Body of pancreas (tissue), 4 donors: ENCODE measurements around the gene MGLL. TPM values are rescaled to one million over a fixed set of nuclear protein-coding genes. Genes with fewer than 3 reads are reported as not detected.

Source experiments
- ATAC-seq: fragments of 150-250 bp; one replicate; pipeline ENCODE4 v1.9.1; 2016
- DNase-seq, 4 donors: peaks; one replicate each; pipeline ENCODE4 v3.0.0-alpha.2; 2019
- H3K27ac ChIP-seq, 4 donors: fragments of 200-600 bp; sonication (generic); 1 replicate in 3 of 4; 2 replicates in 1 of 4; pipeline versions ENCODE4 v1.5.1 to v1.6.1; 2016 to 2019; ENCODE audit warnings: mild to moderate bottlenecking in 1 of 4, mixed read lengths in 1 of 4, moderate library complexity in 1 of 4
- H3K27me3 ChIP-seq, 2 donors: fragments of 200-600 bp; sonication (generic); one replicate each; pipeline ENCODE4 v1.6.0; 2016; ENCODE audit warnings: mild to moderate bottlenecking in 1 of 2
- H3K36me3 ChIP-seq, 2 donors: fragments of 200-600 bp; sonication (generic); replicated peaks in 1 of 2; 2 replicates each; pipeline ENCODE4 v1.5.1; 2016; ENCODE audit warnings: low read depth in 2 of 2; ENCODE audit not compliant: insufficient read depth in 1 of 2
- H3K4me1 ChIP-seq: fragments of 200-600 bp; sonication (generic); one replicate; pipeline ENCODE4 v1.6.0; 2016
- H3K4me3 ChIP-seq, 2 donors: fragments of 200-600 bp; sonication (generic); 1 replicate in 1 of 2; 2 replicates in 1 of 2; pipeline ENCODE4 v1.5.1; 2016 to 2019
- H3K9me3 ChIP-seq, 3 donors: fragments of 200-600 bp; sonication (generic); 1 replicate in 2 of 3; 2 replicates in 1 of 3; pipeline ENCODE4 v1.5.1; 2016
- CTCF ChIP-seq, 7 experiments: fragments of 450-650 bp in 4 of 7; fragments of 200-600 bp in 3 of 7; sonication (generic) in 3 of 7; IDR thresholded peaks; one replicate each; pipeline ENCODE4 v1.5.1; 2016 to 2019; ENCODE audit warnings: antibody characterized with exemption in 7 of 7
- POLR2A ChIP-seq, 3 donors: fragments of 450-650 bp; IDR thresholded peaks; one replicate each; pipeline ENCODE4 v1.6.1; 2016; ENCODE audit warnings: antibody characterized with exemption in 3 of 3, mild to moderate bottlenecking in 2 of 3
- WGBS, 2 donors: methylation state at CpG; one replicate each; pipeline ENCODE4 v1.1.5; 2017; 5-methylcytosine and 5-hydroxymethylcytosine counted together
- intact Hi-C: fragments of 100-400 bp; cut with DNase I; formaldehyde crosslinking; loops from one replicate; pipeline ENCODE4 v1.15.1; 2023
- total RNA-seq, 2 donors: library from RNA; depleted of rRNA; stranded (reverse); fragments of >200 nt; gene quantifications; one replicate each; pipeline ENCODE4 v1.1.0, GENCODE V29; 2016

Gene MGLL
- total RNA-seq, 2 donors from 2014 or later, result 14.8 to 20.2 TPM

DNA sequence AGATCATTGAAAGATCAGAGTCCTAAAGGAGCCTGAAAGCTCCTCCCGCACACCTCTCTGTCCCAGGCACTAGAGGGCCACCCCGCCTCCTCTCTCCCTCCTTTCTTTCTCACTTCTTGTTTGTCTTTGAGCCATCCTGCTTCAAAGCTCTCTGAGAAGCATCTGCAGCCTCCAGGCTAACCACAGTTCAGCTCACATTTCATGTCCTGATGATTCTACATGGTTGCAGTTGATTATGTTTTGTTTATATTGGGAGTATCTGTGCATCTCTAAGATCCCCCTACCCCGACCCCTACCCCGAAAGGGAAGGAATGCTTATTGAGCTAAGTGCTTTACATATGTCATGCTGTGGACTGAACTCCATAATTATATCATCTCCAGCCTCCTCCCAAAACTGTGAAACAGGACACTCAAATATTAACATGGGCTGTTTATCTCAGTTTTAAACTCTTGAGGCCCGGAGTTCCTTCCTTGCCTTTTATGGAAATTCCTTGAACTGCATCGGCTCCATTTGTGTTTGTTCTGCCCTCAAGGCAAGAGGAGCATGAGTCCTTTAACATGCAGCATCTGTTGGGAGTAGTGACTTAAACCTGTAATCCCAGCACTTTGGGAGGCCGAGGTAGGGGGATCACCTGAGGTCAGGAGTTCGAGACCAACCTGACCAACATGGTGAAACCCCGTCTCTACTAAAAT lies 30.9 kb downstream of the MGLL start:
- TF ChIP-seq POLR2A (IDR thresholded peaks at IDR 0.05) (no peak), CTCF (IDR thresholded peaks at IDR 0.05) (no peak)
- Histone ChIP-seq H3K9me3 (no peaks in the 10 kb centered on the region), H3K4me1 (peaks cover 23% of the 10 kb centered on the region), H3K4me3 (no peak overlapping the region), H3K27ac (no peak overlapping the region), H3K36me3 (no peaks in the 10 kb centered on the region), H3K27me3 (no peaks in the 10 kb centered on the region)
- intact Hi-C loops, result no loop called here
- 58 to 70% methylated on average over 9 of the region's 9 CpGs for WGBS, 2 donors
- DNase-seq (no peak), ATAC-seq (no peak)

DNA sequence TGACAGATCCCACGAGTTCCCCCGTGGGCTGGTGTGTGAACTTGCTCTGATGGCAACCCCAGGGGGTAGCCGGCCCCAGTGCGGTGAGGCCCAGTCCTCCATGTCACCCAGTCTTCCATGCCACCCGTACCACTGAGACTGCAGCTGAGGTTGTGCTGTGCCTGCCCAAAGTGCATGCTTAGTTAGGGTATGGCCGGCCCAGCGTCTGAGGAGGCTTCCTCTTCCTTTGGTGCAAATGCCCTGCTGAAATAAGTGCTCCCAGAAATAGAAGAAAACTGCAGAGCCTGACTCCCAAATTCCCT lies 31.5 kb downstream of the MGLL start:
- H3K36me3 ChIP-seq, result no peaks in the 10 kb centered on the region
- H3K27ac ChIP-seq, result no peak overlapping the region
- H3K4me3 ChIP-seq, result no peak overlapping the region
- H3K4me1 ChIP-seq, result peaks cover 29% of the 10 kb centered on the region
- H3K9me3 ChIP-seq, result no peaks in the 10 kb centered on the region
- H3K27me3 ChIP-seq, result no peaks in the 10 kb centered on the region
- DNase-seq (no peak), ATAC-seq (no peak)
- intact Hi-C loops, result no loop called here
- TF ChIP-seq POLR2A (IDR thresholded peaks at IDR 0.05) (no peak), CTCF (IDR thresholded peaks at IDR 0.05) (no peak)
- 76 to 100% methylated on average over 1 to 7 of the region's 7 CpGs for WGBS, 2 donors

DNA sequence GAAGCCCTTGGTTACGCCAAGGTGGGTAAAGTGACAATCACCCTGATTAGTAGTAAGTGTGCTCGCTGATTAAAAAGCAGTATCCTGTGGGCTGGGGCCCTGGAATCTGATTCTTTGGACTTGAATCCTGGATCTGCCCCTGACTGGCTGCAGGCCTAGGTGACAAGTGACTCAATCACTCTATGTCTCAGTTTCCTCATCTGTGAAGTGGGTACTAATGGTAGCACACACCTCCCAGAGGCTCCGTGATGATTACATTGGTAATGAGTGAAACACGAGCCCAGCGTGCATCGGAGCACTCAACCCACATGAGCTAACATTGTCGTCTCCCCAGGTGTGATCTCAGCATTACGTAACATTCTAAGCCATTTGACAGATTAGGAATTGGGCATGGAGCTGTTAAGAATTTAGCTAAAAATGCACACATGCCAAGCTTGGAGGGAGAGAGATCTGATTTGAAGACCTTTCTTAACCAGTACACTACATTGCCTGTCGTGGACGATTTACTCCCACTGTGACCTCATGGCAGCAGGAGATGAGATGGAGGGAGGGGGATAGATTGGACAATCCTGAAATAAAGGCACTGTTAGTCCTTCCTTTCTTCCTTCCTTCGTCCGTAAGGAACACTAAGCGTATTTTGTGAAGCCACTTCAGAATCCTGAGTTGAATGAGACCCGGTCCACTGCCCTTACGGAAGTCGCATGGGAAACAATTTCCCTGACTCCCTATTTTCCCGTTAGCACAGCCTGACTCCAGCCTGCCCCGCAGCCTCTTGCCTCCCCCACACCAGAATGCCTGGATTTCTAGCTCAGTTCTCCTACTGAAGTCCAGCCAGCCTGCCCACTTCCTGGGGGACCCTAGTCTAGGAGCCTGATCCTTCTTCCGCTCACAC lies 32.1 kb downstream of the MGLL start:
- no peak for DNase-seq
- intact Hi-C loops, result no loop called here

GRCh38 chr3:127789051-127789450 lies 33.3 kb downstream of the MGLL start:
- no peak overlapping the region for H3K27ac ChIP-seq
- intact Hi-C loops, result no loop called here
- no peak for TF ChIP-seq CTCF (IDR thresholded peaks at IDR 0.05)
- H3K4me3 ChIP-seq, result no peak overlapping the region
- no peaks in the 10 kb centered on the region for H3K36me3 ChIP-seq
- no peaks in the 10 kb centered on the region for H3K27me3 ChIP-seq
- 73% methylated on average over 5 of the region's 5 CpGs for WGBS, 2 donors
- peaks cover 43% of the 10 kb centered on the region for H3K4me1 ChIP-seq
- ATAC-seq (no peak), DNase-seq (no peak)
- no peaks in the 10 kb centered on the region for H3K9me3 ChIP-seq

More for the DNA sequence above, 32.1 kb downstream of the MGLL start:
- Histone ChIP-seq H3K4me3 (no peak overlapping the region), H3K36me3 (no peaks in the 10 kb centered on the region), H3K27me3 (no peaks in the 10 kb centered on the region), H3K4me1 (peaks cover 34% of the 10 kb centered on the region), H3K27ac (no peak overlapping the region), H3K9me3 (no peaks in the 10 kb centered on the region)
- no peak for ATAC-seq
- TF ChIP-seq POLR2A (IDR thresholded peaks at IDR 0.05), result no peak
- no peak for TF ChIP-seq CTCF (IDR thresholded peaks at IDR 0.05)
- WGBS, 2 donors, result 85 to 88% methylated on average over 19 of the region's 19 CpGs
